Measurements from ENCODE around the gene ACP7. TPM values are rescaled to one million over a fixed set of nuclear protein-coding genes. Genes with fewer than 3 reads are reported as not detected.

ACP7 gene
- total and polyA plus RNA-seq, 8 donors = not detected

DNA sequence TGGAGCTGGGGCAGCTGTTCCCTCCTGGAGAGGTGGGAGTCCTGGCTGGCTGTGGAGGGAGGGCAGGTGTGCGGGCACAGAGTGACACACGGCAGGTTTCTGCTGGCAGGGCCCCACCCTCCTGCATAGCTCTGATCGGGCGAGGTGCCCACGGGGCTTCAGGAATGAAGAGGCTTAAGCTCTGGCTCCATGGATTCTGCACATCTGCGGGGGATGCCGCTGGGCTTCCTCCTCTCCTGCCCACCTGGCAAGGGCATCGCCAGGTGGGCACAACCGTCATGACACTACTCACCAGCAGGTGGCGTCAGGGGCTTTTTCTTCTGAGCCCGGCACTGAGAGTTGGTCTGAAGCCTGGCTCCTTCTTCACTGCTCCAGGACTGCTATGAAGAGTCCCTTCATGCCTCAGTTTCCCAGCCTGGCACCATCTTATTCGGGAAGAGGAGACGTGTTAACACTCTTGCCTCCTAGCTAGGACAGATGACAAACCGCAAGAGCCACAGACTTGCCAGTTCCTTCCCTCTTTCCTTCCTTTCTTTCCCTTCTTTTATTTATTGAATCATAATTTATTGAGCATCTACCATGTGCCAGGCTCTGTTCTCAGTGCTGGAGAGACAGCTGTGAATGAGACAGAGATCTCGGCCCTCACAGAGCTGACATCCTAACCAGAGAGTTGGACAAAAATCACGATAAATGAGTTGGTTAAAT, 26.2 kb downstream of the ACP7 start:
- peaks cover 0 to 70% (median 5%) of the 10 kb centered on the region in 3 donors for H3K27me3 ChIP-seq
- intact Hi-C loops (cut with DNase I; ENCODE audit: low total_unique reads) = loop anchor here (5.0 kb wide), 1 partner anchor 217 kb away; no protein-coding TSS in a partner anchor
- no peak overlapping the region for H3K27ac ChIP-seq
- peak; percentile 81 to 83 for DNase-seq
- 20 to 27% (median 23%) methylated on average over 11 to 16 of the region's 16 CpGs for WGBS, 5 donors
- TF ChIP-seq, protein P1, sequence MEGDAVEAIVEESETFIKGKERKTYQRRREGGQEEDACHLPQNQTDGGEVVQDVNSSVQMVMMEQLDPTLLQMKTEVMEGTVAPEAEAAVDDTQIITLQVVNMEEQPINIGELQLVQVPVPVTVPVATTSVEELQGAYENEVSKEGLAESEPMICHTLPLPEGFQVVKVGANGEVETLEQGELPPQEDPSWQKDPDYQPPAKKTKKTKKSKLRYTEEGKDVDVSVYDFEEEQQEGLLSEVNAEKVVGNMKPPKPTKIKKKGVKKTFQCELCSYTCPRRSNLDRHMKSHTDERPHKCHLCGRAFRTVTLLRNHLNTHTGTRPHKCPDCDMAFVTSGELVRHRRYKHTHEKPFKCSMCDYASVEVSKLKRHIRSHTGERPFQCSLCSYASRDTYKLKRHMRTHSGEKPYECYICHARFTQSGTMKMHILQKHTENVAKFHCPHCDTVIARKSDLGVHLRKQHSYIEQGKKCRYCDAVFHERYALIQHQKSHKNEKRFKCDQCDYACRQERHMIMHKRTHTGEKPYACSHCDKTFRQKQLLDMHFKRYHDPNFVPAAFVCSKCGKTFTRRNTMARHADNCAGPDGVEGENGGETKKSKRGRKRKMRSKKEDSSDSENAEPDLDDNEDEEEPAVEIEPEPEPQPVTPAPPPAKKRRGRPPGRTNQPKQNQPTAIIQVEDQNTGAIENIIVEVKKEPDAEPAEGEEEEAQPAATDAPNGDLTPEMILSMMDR (IDR thresholded peaks at IDR 0.05) = peak in 5 of 7 experiments; percentile 55 to 76 (median 62)
- no peak for TF ChIP-seq EP300 (IDR thresholded peaks at IDR 0.05)
- no peak overlapping the region for H3K4me3 ChIP-seq
- no peaks in the 10 kb centered on the region for H3K4me1 ChIP-seq
- no peaks in the 10 kb centered on the region for H3K9me3 ChIP-seq
- no peaks in the 10 kb centered on the region for H3K36me3 ChIP-seq

DNA sequence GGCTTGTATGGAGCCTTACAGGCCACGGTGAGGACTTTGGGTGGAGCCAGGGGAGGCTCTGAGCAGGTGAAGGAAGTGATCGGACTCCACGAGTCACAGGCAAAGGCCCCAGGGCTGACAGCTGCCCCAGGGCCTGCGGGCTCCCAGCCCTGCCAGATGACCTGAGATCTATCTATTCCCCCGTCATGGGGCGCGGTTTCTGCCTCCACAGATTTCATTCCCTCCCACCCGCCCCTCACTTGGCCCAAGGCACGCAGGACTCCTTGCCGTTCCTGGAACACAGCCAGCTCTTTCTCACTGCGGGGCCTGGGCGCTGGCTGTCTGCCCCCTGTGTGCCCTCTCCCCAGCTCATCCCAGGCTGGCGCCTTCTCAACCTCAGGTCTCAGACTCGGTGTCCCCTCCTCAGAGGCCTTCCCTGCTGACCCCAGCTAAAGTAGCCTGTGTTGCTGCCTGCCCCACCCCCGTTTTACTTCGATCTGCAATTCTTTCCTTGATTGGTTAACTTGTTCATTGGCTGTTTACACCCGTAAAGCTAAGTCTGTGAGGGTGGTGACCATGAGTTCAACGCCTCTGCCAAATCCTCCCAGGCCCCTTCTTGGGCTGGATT, 27.5 kb downstream of the ACP7 start:
- TF ChIP-seq EP300 (IDR thresholded peaks at IDR 0.05) (no peak), POLR2A (IDR thresholded peaks at IDR 0.05) (no peak), POLR2AphosphoS5 (IDR thresholded peaks at IDR 0.05) (no peak)
- TF ChIP-seq, protein P1 (IDR thresholded peaks at IDR 0.05) = no peak
- WGBS, 5 donors = 17 to 27% (median 22%) methylated on average over 14 to 18 of the region's 18 CpGs
- no peaks in the 10 kb centered on the region for H3K9me3 ChIP-seq
- H3K4me1 ChIP-seq = no peaks in the 10 kb centered on the region
- intact Hi-C loops (cut with DNase I; ENCODE audit: low total_unique reads) = loop anchor here (5.0 kb wide), 1 partner anchor 216 kb away; no protein-coding TSS in a partner anchor
- no peak overlapping the region for H3K27ac ChIP-seq
- H3K36me3 ChIP-seq = no peaks in the 10 kb centered on the region
- peaks cover 0 to 62% (median 4%) of the 10 kb centered on the region in 3 donors for H3K27me3 ChIP-seq
- DNase-seq = peak in 1 of 2 donors; percentile 49
- no peak overlapping the region for H3K4me3 ChIP-seq

DNA sequence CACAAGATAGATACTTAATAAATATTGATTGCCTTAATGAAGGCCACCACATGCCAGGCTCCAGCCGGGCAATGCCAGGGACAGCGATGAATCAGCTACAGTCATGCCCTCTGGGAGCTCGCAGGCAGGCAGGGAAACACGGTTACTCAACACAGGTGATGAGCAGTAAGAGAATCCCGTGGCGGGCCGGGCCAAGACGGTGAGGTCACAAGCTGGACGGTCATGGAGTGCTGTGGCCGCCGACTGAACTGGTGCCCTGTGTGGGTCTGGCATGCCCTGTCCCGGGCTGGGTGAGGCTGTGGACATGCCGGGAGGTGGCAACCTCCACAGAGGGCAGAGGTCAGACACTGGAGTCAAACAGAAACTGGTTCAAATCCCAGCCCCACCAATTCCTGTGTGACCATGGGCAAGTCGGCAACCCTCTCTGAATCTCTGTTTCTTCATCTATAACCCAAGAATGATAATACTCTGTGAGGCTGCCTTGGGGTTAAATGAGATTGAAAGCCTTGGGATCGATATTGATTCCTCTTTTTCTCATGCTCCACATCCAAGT, 28.2 kb downstream of the ACP7 start:
- Histone ChIP-seq H3K4me3 (no peak overlapping the region), H3K9me3 (no peaks in the 10 kb centered on the region), H3K27ac (no peak overlapping the region), H3K27me3 (peaks cover 0 to 57% (median 0%) of the 10 kb centered on the region in 3 donors), H3K4me1 (no peaks in the 10 kb centered on the region), H3K36me3 (no peaks in the 10 kb centered on the region)
- intact Hi-C loops (cut with DNase I; ENCODE audit: low total_unique reads) = loop anchor here (5.0 kb wide), 1 partner anchor 215 kb away; no protein-coding TSS in a partner anchor
- TF ChIP-seq, protein P1 (IDR thresholded peaks at IDR 0.05) = no peak
- TF ChIP-seq EP300 (IDR thresholded peaks at IDR 0.05) = no peak
- TF ChIP-seq POLR2A (IDR thresholded peaks at IDR 0.05) = no peak
- TF ChIP-seq POLR2AphosphoS5 (IDR thresholded peaks at IDR 0.05) = no peak
- DNase-seq = no peak
- 70 to 82% (median 81%) methylated on average over 15 of the region's 15 CpGs for WGBS, 5 donors

DNA sequence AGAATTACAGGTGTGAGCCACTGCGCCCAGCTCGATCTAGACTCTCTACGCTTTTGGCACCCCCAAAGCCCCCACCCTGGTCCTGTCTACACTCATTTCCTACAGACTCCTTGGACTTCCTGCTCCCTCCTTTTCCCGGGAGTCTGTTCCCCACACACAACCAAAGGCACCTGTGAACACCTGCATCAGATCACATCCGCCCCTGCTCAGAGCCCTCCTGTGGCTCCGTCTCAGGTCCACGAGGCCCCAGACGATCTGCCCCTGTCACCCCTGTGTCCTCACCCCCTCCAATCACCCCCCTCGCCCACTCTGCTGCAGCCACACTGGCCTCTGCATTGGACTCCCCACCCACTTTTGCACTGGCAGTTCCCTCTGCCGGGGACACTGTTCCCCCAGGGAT, 29.0 kb downstream of the ACP7 start:
- Histone ChIP-seq H3K27ac (no peak overlapping the region), H3K9me3 (no peaks in the 10 kb centered on the region), H3K4me1 (no peaks in the 10 kb centered on the region), H3K4me3 (no peak overlapping the region), H3K36me3 (no peaks in the 10 kb centered on the region), H3K27me3 (peaks cover 0 to 57% (median 0%) of the 10 kb centered on the region in 3 donors)
- no peak for TF ChIP-seq POLR2A (IDR thresholded peaks at IDR 0.05)
- intact Hi-C loops (cut with DNase I; ENCODE audit: low total_unique reads) = loop anchor here (5.0 kb wide), 1 partner anchor 214 kb away; no protein-coding TSS in a partner anchor
- no peak for DNase-seq
- 67 to 83% (median 76%) methylated on average over 10 of the region's 10 CpGs for WGBS, 5 donors
